HG03565 (cell line): Measurements from ENCODE around the gene ZDHHC4.
A peak's percentile ranks its signal among the peaks of the same experiment; 100 is the strongest.
"Not testable (repeated sequence)": the region's sequence is repeated elsewhere in the genome, so short reads cannot be mapped to it uniquely, and the experiment has no call there.

ENCODE experiments used
- ATAC-seq: cut with Tn5 transposase; IDR thresholded peaks from one replicate; pipeline ENCODE4 v1.9.1; 2021; ENCODE audit warnings: mild to moderate bottlenecking, moderate library complexity; ENCODE audit not compliant: unreplicated experiment

Gene ZDHHC4

GRCh38 chr7:6631605-6632004 lies 54.4 kb downstream of the ZDHHC4 start:
- no peak for ATAC-seq

DNA sequence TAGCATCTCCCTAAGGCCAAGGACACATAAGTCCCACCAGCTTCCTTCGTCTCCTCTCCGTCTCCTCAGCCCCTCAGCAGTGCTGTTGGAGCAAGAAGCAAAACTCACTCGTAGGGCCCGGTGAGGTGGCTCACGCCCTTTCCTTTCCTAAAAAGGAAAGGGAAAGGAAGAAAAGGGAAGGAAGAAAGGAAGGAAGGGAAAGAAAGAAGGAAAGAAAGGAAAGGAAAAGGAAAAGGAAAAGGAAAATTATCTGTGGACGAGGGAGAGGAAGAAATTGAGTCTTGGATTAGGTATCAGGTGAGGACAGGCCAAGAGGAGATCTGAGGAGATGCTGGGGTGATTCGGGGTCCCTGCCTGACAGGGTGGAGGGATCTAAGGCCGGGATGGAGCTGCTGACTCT lies 56.8 kb downstream of the ZDHHC4 start:
- no peak for ATAC-seq

GRCh38 chr7:6634971-6635370 lies 57.7 kb downstream of the ZDHHC4 start:
- ATAC-seq: not testable (repeated sequence)

GRCh38 chr7:6636741-6637543 lies 59.7 kb downstream of the ZDHHC4 start, which contains the start of gene ZNF316:
TSS of gene ZNF316 (plus strand) at chr7:6637318. CDS start at chr7:6642410, 5,092 bp downstream.
- ATAC-seq: peak; percentile 52

- ATAC-seq: peak; percentile 73
Observed at GRCh38 chr7:6637544-6638229, 60.4 kb downstream of the ZDHHC4 start.
